ENCODE results near the gene BUB1B.
"Not testable (repeated sequence)": the region's sequence is repeated elsewhere in the genome, so short reads cannot be mapped to it uniquely, and the experiment has no call there.

The BUB1B gene

GRCh38 chr15:40160689-40161688, at the start of gene BUB1B:
TSS of gene BUB1B (plus strand) at chr15:40161069. CDS start at chr15:40161221, 152 bp downstream.
- DNase-seq, result peak; percentile 91

- no peak for DNase-seq
Measured at GRCh38 chr15:40111888-40112287, 49.0 kb upstream of the BUB1B start.

GRCh38 chr15:40112789-40113188, 48.1 kb upstream of the BUB1B start:
- DNase-seq, result no peak

DNA sequence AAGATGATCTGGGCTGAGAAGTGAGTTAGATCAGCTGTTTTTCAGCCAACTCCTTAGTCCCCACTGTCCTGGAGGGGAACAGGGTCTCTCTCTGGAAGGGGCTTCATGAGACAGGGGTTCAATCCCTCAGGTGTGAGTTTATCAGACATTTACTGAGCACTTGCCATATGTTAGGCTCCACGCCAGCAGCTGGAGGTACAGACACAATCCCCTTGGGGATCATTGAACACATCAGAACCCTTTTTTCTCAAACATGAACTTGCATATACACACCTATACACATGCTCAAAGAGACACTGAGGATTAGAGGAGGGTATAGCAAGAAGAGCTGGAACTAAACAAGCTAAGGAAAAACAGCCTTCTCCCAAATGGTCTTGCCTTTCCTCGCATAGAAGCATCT, 46.7 kb upstream of the BUB1B start:
- DNase-seq, result no peak

GRCh38 chr15:40115106-40115505, 45.8 kb upstream of the BUB1B start:
- not testable (repeated sequence) for DNase-seq

DNA sequence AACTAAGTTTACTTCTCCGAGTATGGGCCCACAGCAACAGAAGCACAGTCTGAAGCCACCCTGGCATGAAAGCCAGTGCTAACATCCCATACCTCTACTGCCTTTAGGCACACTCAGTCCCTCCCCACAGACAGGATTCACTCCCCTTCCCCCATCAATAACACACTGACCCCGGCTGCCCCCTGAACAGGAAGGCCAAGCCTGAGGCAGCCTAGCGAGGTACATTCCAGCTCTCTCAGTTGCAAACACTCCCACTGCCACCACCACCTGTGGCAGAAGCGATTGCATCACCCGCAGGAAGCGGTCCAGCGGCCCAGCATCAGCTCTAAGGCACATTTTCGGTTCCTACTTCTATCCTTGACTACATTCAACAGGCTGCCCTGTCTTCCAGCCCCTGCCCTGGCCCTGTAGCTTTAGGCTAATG, 45.2 kb upstream of the BUB1B start:
- DNase-seq, result no peak

DNA sequence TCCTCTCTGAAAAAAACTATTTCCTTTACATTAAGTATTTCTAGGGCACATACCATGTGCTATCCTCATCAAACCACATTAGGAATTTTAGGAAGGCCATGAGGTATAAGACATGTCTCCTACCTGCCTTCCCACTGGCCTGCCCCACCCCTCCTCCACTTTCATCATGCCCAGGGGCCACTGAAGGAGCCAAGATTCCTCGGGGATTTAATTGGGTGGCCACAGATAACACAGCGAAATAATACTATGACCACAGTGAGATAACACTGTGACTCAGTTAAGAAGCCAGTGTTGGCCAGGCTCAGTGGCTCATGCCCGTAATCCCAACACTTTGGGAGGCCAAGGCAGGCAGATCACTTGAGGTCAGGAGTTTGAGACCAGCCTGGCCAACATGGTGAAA, 42.4 kb upstream of the BUB1B start:
- no peak for DNase-seq

DNA sequence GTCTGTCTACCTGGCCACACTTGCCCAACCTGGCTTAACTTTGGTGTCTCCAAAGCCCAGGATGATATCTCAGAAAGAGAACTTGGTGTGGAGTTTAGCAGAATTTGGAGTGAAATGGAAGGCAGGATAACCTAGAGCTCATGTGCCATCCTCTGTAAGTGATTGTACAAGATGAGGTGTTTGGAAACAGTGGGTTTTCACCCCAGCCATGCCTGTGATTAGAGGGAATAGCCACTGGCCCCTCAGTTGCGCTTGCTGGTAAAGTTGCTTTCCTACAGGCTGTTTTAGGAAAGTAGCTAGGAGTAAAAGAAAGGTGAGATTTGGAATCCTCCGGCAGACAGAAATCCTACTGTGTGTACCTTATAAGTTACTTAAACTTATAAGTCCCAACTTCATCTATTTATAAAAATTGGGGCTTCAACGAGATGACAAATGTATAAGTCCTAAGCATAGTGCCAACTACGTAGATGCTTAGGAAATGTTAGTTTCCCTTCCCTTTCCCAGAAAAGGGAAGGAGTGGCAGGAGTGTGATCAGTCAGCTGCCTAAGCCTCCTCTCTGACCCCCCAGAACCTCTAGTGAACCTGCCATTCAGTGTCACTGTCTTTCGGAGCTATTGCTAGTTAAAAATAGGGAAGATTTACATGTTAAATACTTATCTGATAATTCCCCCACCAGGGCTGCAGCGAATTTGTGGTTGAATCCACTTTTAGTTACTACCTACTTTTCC, 38.8 kb upstream of the BUB1B start:
- DNase-seq, result no peak

- not testable (repeated sequence) for DNase-seq
Measured at GRCh38 chr15:40122989-40123388, 37.9 kb upstream of the BUB1B start.

DNA sequence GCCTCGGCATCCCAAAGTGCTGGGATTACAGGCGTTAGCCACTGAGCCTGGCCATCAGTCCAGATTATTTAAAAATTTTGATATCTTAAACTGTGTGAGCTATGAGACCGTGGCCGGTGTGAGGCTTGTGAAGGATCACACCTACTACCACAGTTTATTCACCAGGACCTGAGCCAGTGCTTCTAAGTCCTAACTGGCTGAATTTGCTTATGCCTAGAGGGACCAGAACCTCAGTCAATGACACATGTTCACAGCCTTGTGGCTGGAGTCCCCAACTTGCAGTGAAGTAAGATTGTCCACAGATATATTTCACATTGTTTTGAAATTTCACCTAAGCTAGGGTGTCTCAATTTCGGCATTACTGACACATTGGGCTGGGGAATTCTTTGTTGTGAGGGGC, 37.0 kb upstream of the BUB1B start:
- DNase-seq, result not testable (repeated sequence)

DNA sequence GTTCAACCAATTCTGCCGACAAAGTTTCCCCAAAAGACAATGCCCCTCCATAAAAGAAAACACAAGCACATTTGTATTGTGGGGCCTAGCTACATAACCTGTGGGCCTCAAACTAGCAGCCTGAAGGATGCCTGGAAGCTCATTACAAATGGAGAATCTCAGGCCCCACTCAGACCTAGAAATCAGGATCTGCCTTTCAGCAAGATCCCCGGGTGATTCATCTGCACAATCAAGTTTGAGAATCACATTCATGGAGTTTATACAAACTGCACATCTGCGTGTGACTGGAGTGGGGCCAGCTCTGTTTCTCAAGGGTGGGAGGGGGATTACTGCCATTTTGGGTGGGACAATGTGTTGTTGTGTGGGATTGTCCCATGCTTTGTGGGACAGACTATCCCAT, 36.5 kb upstream of the BUB1B start:
- not testable (repeated sequence) for DNase-seq

GRCh38 chr15:40124807-40125285, 36.0 kb upstream of the BUB1B start:
- DNase-seq, result not testable (repeated sequence)

GRCh38 chr15:40125950-40126349, 34.9 kb upstream of the BUB1B start:
- no peak for DNase-seq

DNA sequence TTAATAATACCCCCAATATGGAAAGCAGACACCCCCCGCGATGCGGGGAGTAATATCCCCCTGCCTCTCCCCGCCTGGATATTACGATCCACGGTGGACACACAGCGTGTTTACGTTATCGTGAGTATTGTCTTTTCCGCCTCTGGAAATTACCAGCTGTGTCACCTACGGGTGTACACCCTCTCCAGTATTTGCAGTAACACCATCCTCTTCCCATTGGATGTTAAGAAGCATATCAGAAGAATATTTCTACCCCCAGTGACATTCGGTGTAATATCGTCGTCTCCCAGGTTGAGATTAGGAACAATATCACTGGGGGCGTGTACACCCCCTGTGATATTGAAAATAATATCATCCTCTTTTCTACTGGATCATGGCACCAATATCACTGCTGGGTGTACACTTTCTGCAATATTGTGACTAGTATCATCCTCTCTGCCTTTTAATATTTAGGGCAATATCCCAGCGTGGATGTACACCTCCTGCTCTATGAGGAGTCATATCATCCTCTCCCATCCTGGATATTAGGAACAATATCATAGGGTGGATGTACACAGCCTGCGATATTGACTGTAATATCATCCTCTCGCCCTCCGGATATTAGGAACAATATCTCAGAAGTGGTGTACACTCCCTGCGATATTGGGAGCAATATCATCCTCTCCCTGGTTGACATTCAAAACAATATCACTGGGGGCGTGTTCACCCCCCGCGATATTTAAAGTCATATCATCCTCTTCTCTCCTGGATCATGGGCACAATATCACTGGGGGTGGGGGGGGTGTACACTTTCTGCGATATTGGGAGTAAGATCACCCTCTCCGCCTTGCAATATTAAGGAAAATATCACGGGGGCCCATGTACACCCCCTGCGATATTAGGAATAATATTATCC, 31.9 kb upstream of the BUB1B start:
- DNase-seq, result no peak

DNA sequence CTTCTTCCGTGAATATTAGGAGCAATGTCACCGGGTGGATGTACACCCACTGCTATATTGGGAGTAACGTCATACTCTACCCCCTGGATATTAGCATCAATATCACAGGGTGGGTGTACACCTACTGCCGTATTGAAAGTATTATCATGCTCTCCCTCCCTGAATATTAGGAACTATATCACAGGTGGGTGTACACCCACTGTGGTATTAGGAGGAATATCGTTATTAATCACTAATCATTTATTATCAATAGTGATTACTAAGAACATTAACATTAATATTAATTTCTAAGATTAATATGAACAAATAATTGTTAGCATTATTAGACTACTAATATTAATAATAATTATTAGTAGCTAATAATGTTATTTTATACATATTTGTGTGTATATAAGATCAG, 30.8 kb upstream of the BUB1B start:
- no peak for DNase-seq

- DNase-seq, result no peak
Measured at GRCh38 chr15:40130799-40131502, 29.9 kb upstream of the BUB1B start.

- no peak for DNase-seq
Measured at GRCh38 chr15:40133544-40133943, 27.3 kb upstream of the BUB1B start.

DNA sequence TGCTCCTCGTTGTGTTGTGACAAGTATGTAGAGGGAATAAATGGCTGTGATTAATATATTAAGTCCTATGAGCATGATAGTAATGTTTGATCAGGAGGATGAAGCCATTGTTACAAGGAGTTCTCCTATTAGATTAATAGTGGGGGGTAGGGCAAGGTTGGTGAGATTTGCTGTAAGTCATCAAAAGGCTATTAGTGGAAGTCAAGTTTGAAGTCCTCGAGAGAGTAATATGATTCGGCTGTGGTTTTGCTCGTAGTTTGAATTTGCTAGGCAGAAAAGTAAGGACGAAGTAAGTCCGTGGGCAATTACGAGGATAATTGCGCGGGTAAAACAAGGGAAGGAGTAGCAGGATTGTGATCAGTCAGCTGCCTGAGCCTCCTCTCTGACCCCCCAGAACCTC, 26.0 kb upstream of the BUB1B start:
- no peak for DNase-seq

- DNase-seq, result not testable (repeated sequence)
Measured at GRCh38 chr15:40135846-40136450, 24.9 kb upstream of the BUB1B start.

DNA sequence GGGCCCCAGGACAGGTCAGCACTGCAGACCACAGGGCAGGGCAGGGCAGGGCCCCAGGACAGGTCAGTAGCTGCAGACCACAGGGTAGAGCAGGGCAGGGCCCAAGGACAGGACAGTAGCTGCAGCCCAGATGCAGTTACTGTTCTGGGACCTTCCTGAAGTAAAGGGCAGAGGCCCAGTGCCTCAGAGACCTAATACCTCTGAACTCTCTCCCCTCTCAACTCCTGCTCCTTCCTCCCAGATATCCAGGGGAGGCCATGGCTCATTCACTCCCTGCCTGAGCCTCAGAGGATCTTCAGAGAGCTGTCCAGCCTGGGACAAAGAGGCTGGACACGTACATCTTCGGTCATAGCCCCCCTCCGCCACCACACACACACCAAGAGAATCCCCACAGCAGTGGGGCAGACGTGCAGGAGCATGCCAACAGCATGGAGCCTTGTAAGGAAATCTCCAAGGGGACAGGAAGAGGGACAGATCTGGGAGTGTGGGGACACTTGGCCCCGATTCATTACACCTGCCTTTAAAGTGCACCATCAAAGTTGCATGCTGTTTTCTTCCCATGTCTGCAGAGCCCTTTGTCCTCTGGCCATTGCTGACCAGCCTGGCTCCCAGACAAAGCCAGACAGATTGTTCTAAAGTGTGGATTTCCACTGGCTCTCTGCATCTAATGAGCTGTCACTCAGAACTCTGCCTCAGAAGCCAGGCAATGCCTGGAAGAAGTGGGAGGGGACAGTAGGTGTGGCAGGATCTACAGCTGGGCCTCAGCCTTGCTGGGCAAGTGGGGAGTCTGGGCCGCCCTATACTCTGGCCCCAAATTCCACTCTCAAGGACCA, 24.2 kb upstream of the BUB1B start:
- no peak for DNase-seq
